DOHH2 (cell line): ENCODE results near the gene DAPL1.

Experiments
- H3F3A ChIP-seq: fragments of 200-600 bp; sonication (generic), shearing (Covaris generic); 2 replicates; pipeline ENCODE4 v1.6.0; 2016; ENCODE audit warnings: antibody characterized with exemption, mild to moderate bottlenecking; ENCODE audit not compliant: control insufficient read depth, insufficient read depth
- H3K27ac ChIP-seq: fragments of 200-600 bp; sonication (generic); 2 replicates; pipeline ENCODE4 v1.5.1; 2014; ENCODE audit warnings: low read depth, mild to moderate bottlenecking, low read length, moderate library complexity
- H3K27me3 ChIP-seq: fragments of 200-600 bp; sonication (generic); 2 replicates; pipeline ENCODE4 v1.6.1; 2014; ENCODE audit warnings: mild to moderate bottlenecking, low read length, mixed read lengths; ENCODE audit not compliant: control insufficient read depth
- H3K36me3 ChIP-seq: fragments of 200-600 bp; sonication (generic); 2 replicates; pipeline ENCODE4 v1.6.1; 2014; ENCODE audit warnings: mild to moderate bottlenecking, low read length, moderate library complexity, mixed read lengths; ENCODE audit not compliant: control insufficient read depth
- H3K4me1 ChIP-seq: fragments of 200-600 bp; sonication (generic); 2 replicates; pipeline ENCODE4 v1.6.1; 2014; ENCODE audit warnings: mild to moderate bottlenecking, low read length, mixed read lengths; ENCODE audit not compliant: control insufficient read depth
- H3K4me2 ChIP-seq: fragments of 200-600 bp; sonication (generic); 2 replicates; pipeline ENCODE4 v1.6.0; 2014; ENCODE audit warnings: mild to moderate bottlenecking, low read length, moderate library complexity
- H3K4me3 ChIP-seq: fragments of 200-600 bp; sonication (generic); 2 replicates; pipeline ENCODE4 v1.5.1; 2014; ENCODE audit warnings: mild to moderate bottlenecking, low read length, mixed read lengths
- H3K79me2 ChIP-seq: fragments of 200-600 bp; sonication (generic); 2 replicates; pipeline ENCODE4 v1.6.1; 2014; ENCODE audit warnings: mild to moderate bottlenecking, low read length, mixed read lengths; ENCODE audit not compliant: control insufficient read depth
- H3K9me2 ChIP-seq: fragments of 200-600 bp; sonication (generic); replicated peaks from 2 replicates; pipeline ENCODE4 v1.6.1; 2014; ENCODE audit warnings: mild to moderate bottlenecking, low read length, mixed read lengths; ENCODE audit not compliant: control insufficient read depth
- H3K9me3 ChIP-seq: fragments of 200-600 bp; sonication (generic); 2 replicates; pipeline ENCODE4 v1.6.1; 2014; ENCODE audit warnings: antibody characterized with exemption, low read length, mixed read lengths; ENCODE audit not compliant: control insufficient read depth, insufficient read depth
- H4K20me1 ChIP-seq: fragments of 200-600 bp; sonication (generic); 2 replicates; pipeline ENCODE4 v1.6.0; 2014; ENCODE audit warnings: low read depth, mild to moderate bottlenecking, antibody characterized with exemption, low read length, moderate library complexity; ENCODE audit not compliant: control insufficient read depth, insufficient read depth
- CTCF ChIP-seq: fragments of 200-600 bp; sonication (generic); IDR thresholded peaks from one replicate; pipeline ENCODE4 v1.5.1; 2014; ENCODE audit warnings: antibody characterized with exemption, mild to moderate bottlenecking, low read depth, low read length; ENCODE audit not compliant: poor library complexity, severe bottlenecking
- EZH2phosphoT487 ChIP-seq: fragments of 200-600 bp; sonication (generic); IDR thresholded peaks from 2 replicates; pipeline ENCODE4 v1.6.1; 2017; ENCODE audit warnings: borderline replicate concordance, mild to moderate bottlenecking, antibody characterized with exemption, low read length, moderate library complexity, mixed read lengths

Gene DAPL1

GRCh38 chr2:158808426-158808825 lies 13.3 kb downstream of the DAPL1 start:
- Histone ChIP-seq H3K9me3 (no peaks in the 10 kb centered on the region), H3K4me1 (no peaks in the 10 kb centered on the region), H3K36me3 (no peaks in the 10 kb centered on the region), H4K20me1 (no peaks in the 10 kb centered on the region), H3F3A (no peaks in the 10 kb centered on the region), H3K9me2 (no peaks in the 10 kb centered on the region), H3K4me3 (no peak overlapping the region), H3K4me2 (no peak overlapping the region), H3K27me3 (no peaks in the 10 kb centered on the region), H3K79me2 (no peaks in the 10 kb centered on the region), H3K27ac (no peak overlapping the region)
- no peak for TF ChIP-seq EZH2phosphoT487
- TF ChIP-seq CTCF, result no peak

- no peak overlapping the region for H3K4me2 ChIP-seq
- no peaks in the 10 kb centered on the region for H3K9me2 ChIP-seq
- H3K79me2 ChIP-seq, result no peaks in the 10 kb centered on the region
- TF ChIP-seq CTCF, result no peak
- no peak for TF ChIP-seq EZH2phosphoT487
- H3K36me3 ChIP-seq, result no peaks in the 10 kb centered on the region
- no peaks in the 10 kb centered on the region for H3F3A ChIP-seq
- no peak overlapping the region for H3K4me3 ChIP-seq
- H4K20me1 ChIP-seq, result no peaks in the 10 kb centered on the region
- H3K27ac ChIP-seq, result no peak overlapping the region
- H3K4me1 ChIP-seq, result no peaks in the 10 kb centered on the region
- no peaks in the 10 kb centered on the region for H3K9me3 ChIP-seq
- H3K27me3 ChIP-seq, result no peaks in the 10 kb centered on the region
Measured at GRCh38 chr2:158809816-158810215, 14.7 kb downstream of the DAPL1 start.

GRCh38 chr2:158810731-158811460 lies 15.8 kb downstream of the DAPL1 start:
- TF ChIP-seq CTCF, result no peak
- no peak for TF ChIP-seq EZH2phosphoT487
- no peaks in the 10 kb centered on the region for H3K27me3 ChIP-seq
- H3K9me2 ChIP-seq, result no peaks in the 10 kb centered on the region
- H3K4me1 ChIP-seq, result no peaks in the 10 kb centered on the region
- H3K79me2 ChIP-seq, result no peaks in the 10 kb centered on the region
- H3F3A ChIP-seq, result no peaks in the 10 kb centered on the region
- H3K9me3 ChIP-seq, result no peaks in the 10 kb centered on the region
- H4K20me1 ChIP-seq, result no peaks in the 10 kb centered on the region
- no peak overlapping the region for H3K27ac ChIP-seq
- no peak overlapping the region for H3K4me2 ChIP-seq
- no peak overlapping the region for H3K4me3 ChIP-seq
- H3K36me3 ChIP-seq, result no peaks in the 10 kb centered on the region
